HL-60 (cell line): ENCODE results near the gene METTL25.

ENCODE experiments used
- POLR2AphosphoS5 ChIP-seq: IDR thresholded peaks from 2 replicates; pipeline ENCODE4 v1.6.1; 2012; ENCODE audit warnings: low read depth
- SPI1 ChIP-seq: IDR thresholded peaks from 2 replicates; pipeline ENCODE4 v1.6.1; 2012; ENCODE audit warnings: low read depth, mild to moderate bottlenecking, borderline replicate concordance
- TF ChIP-seq, protein P1 (sequence below): IDR thresholded peaks from one replicate; pipeline ENCODE4 v1.5.1; 2011; ENCODE audit warnings: low read length, control low read depth, inconsistent platforms; ENCODE audit not compliant: insufficient read depth
- TF ChIP-seq, protein P2 (sequence below): IDR thresholded peaks from 2 replicates; pipeline ENCODE4 v1.6.1; 2012; ENCODE audit warnings: low read depth; ENCODE audit not compliant: insufficient replicate concordance

DNA sequence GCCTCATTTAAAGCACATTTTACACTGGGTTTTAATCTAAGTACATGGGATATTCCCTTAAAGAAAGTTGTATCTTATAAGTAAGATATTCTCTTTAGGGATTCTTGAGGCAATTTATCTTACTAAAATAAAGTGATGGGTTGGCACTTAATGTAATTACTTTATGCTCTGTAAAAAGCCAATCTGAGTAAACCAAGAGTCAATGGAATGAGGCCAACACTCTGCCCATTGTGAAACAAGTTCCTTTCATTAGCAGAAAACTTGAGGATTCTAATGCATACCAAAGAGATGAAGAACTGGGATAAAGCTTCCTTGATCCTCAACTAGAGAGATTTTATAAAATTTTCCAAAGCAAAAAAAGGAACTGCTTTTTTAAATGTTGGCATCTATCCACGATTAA is 121.2 kb downstream of the METTL25 start:
- TF ChIP-seq, protein P1, sequence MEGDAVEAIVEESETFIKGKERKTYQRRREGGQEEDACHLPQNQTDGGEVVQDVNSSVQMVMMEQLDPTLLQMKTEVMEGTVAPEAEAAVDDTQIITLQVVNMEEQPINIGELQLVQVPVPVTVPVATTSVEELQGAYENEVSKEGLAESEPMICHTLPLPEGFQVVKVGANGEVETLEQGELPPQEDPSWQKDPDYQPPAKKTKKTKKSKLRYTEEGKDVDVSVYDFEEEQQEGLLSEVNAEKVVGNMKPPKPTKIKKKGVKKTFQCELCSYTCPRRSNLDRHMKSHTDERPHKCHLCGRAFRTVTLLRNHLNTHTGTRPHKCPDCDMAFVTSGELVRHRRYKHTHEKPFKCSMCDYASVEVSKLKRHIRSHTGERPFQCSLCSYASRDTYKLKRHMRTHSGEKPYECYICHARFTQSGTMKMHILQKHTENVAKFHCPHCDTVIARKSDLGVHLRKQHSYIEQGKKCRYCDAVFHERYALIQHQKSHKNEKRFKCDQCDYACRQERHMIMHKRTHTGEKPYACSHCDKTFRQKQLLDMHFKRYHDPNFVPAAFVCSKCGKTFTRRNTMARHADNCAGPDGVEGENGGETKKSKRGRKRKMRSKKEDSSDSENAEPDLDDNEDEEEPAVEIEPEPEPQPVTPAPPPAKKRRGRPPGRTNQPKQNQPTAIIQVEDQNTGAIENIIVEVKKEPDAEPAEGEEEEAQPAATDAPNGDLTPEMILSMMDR, result no peak
- TF ChIP-seq, protein P2, sequence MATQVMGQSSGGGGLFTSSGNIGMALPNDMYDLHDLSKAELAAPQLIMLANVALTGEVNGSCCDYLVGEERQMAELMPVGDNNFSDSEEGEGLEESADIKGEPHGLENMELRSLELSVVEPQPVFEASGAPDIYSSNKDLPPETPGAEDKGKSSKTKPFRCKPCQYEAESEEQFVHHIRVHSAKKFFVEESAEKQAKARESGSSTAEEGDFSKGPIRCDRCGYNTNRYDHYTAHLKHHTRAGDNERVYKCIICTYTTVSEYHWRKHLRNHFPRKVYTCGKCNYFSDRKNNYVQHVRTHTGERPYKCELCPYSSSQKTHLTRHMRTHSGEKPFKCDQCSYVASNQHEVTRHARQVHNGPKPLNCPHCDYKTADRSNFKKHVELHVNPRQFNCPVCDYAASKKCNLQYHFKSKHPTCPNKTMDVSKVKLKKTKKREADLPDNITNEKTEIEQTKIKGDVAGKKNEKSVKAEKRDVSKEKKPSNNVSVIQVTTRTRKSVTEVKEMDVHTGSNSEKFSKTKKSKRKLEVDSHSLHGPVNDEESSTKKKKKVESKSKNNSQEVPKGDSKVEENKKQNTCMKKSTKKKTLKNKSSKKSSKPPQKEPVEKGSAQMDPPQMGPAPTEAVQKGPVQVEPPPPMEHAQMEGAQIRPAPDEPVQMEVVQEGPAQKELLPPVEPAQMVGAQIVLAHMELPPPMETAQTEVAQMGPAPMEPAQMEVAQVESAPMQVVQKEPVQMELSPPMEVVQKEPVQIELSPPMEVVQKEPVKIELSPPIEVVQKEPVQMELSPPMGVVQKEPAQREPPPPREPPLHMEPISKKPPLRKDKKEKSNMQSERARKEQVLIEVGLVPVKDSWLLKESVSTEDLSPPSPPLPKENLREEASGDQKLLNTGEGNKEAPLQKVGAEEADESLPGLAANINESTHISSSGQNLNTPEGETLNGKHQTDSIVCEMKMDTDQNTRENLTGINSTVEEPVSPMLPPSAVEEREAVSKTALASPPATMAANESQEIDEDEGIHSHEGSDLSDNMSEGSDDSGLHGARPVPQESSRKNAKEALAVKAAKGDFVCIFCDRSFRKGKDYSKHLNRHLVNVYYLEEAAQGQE, result no peak
- TF ChIP-seq POLR2AphosphoS5 (no peak), SPI1 (no peak)
